Measurements from ENCODE around the gene TNFAIP8L3.

TNFAIP8L3 gene

DNA sequence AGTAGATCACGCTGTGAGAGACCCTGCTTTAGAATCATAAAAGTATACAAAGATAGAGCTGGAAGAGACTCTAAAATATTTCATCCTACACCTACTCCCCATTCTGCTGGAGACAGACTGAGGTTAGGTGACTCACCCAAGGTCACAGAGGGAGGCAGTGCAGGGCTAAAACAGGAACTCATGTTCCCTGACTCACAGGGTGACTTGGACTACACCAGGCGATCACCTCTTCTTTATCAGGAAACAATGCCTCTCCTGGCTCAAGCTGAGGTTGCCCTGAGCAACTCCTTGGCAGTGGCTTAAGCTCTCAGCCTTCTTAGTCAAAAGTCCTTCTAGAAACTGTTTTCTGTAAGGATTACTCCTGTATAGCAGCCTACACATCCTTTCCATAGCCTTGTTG is 26.4 kb upstream of the TNFAIP8L3 start:
- Histone ChIP-seq H2AFZ (ENCODE audit: low read depth) (no peak overlapping the region), H3K27ac (no peak overlapping the region), H3K36me3 (ENCODE audit: insufficient read depth) (no peaks in the 10 kb centered on the region), H3K79me2 (ENCODE audit: insufficient read depth, low read depth) (no peaks in the 10 kb centered on the region), H3K4me2 (no peak overlapping the region), H3K9ac (no peak overlapping the region), H3K4me3 (IDR thresholded peaks at IDR 0.05; ENCODE audit: insufficient read depth, low read depth, low read length) (no peak overlapping the region), H4K20me1 (ENCODE audit: insufficient read depth) (no peaks in the 10 kb centered on the region), H3K27me3 (ENCODE audit: insufficient read depth, low read depth) (no peaks in the 10 kb centered on the region), H3K4me1 (ENCODE audit: low read depth, poor library complexity, severe bottlenecking) (no peaks in the 10 kb centered on the region)
- TF ChIP-seq, protein P1, sequence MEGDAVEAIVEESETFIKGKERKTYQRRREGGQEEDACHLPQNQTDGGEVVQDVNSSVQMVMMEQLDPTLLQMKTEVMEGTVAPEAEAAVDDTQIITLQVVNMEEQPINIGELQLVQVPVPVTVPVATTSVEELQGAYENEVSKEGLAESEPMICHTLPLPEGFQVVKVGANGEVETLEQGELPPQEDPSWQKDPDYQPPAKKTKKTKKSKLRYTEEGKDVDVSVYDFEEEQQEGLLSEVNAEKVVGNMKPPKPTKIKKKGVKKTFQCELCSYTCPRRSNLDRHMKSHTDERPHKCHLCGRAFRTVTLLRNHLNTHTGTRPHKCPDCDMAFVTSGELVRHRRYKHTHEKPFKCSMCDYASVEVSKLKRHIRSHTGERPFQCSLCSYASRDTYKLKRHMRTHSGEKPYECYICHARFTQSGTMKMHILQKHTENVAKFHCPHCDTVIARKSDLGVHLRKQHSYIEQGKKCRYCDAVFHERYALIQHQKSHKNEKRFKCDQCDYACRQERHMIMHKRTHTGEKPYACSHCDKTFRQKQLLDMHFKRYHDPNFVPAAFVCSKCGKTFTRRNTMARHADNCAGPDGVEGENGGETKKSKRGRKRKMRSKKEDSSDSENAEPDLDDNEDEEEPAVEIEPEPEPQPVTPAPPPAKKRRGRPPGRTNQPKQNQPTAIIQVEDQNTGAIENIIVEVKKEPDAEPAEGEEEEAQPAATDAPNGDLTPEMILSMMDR (conservative IDR thresholded peaks at IDR 0.05; ENCODE audit: low read depth, low read length) = no peak

DNA sequence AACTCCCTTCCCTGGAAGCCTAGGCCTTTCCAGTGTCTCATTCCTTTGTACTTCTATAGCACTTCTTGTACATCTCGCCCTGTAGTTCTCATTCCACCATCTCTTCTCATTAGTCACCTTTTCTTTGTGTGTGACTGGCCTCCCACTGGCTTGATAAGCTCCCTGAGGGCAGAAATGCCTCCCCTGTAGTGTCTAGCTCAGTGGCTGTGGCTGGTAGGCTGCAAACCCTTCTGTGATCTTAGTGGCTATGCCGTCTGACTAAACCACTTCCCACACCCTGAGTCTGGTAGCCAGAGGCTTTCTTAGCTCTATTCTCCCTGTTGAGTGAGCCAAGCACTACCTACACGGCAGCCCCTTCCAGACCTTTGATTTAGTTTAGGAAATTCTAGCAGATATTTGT is 24.4 kb upstream of the TNFAIP8L3 start:
- no peaks in the 10 kb centered on the region for H4K20me1 ChIP-seq (ENCODE audit: insufficient read depth)
- no peak overlapping the region for H3K9ac ChIP-seq
- H2AFZ ChIP-seq (ENCODE audit: low read depth) = no peak overlapping the region
- H3K27me3 ChIP-seq (ENCODE audit: insufficient read depth, low read depth) = no peaks in the 10 kb centered on the region
- H3K4me1 ChIP-seq (ENCODE audit: low read depth, poor library complexity, severe bottlenecking) = no peaks in the 10 kb centered on the region
- no peaks in the 10 kb centered on the region for H3K36me3 ChIP-seq (ENCODE audit: insufficient read depth)
- TF ChIP-seq, protein P1 (conservative IDR thresholded peaks at IDR 0.05; ENCODE audit: low read depth, low read length) = no peak
- H3K4me3 ChIP-seq (IDR thresholded peaks at IDR 0.05; ENCODE audit: insufficient read depth, low read depth, low read length) = no peak overlapping the region
- H3K4me2 ChIP-seq = no peak overlapping the region
- H3K27ac ChIP-seq = no peak overlapping the region
- H3K79me2 ChIP-seq (ENCODE audit: insufficient read depth, low read depth) = no peaks in the 10 kb centered on the region

DNA sequence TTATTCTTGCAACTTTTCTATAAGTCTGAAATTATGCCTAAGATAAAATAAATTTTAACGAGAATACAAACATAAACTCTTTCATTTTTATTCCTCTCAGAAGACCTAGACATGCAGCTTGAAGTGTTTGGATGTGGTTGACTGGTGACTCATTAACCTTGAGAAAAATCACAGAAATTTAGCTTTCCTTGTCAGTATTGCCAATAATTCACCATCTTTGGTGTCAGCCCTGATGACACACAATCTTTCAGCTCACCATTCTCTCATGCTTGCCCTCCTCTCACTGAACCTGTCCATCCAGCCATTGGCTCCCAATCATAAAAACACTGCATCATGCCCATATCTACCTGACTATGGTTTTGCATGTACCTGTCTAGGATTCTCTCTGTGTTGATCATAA is 22.6 kb upstream of the TNFAIP8L3 start:
- no peak overlapping the region for H3K27ac ChIP-seq
- H3K4me2 ChIP-seq = no peak overlapping the region
- no peak overlapping the region for H3K9ac ChIP-seq
- no peaks in the 10 kb centered on the region for H3K4me1 ChIP-seq (ENCODE audit: low read depth, poor library complexity, severe bottlenecking)
- no peak overlapping the region for H3K4me3 ChIP-seq (IDR thresholded peaks at IDR 0.05; ENCODE audit: insufficient read depth, low read depth, low read length)
- no peak overlapping the region for H2AFZ ChIP-seq (ENCODE audit: low read depth)
- TF ChIP-seq, protein P1 (conservative IDR thresholded peaks at IDR 0.05; ENCODE audit: low read depth, low read length) = no peak
- H4K20me1 ChIP-seq (ENCODE audit: insufficient read depth) = no peaks in the 10 kb centered on the region
- no peaks in the 10 kb centered on the region for H3K36me3 ChIP-seq (ENCODE audit: insufficient read depth)
- no peaks in the 10 kb centered on the region for H3K27me3 ChIP-seq (ENCODE audit: insufficient read depth, low read depth)
- H3K79me2 ChIP-seq (ENCODE audit: insufficient read depth, low read depth) = no peaks in the 10 kb centered on the region

DNA sequence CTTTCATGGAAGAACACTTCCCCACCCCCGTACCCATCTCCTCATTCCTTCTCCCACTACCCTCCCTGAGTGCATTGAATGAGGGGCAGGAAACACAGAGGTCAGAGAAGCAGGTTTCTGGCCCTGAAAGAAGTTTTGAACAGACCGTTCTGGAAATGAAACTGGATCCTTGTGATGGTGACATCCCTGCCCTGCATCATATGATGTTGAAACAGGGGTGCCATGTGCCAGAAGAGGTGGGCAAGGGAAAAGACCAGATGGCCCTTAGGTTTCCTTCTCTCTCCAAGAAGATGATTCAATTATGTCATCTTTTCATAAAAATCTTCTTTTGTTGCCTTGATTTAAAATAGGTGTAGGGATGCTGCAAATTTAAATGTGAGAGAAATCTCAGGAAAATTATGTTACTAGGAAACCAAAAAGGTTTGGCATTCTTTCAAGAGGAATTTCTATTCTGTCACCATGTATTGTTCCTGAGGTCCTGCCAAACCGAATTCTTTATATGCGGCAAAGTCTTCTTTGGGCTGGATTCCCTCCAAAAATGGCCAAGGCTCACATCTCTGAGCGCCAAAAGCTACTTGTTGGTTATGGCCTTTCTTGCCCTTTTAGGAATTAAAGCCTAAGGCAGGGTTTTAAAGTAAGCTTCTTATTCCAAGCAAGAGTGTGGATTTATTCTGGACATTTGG is 19.9 kb upstream of the TNFAIP8L3 start:
- H3K36me3 ChIP-seq (ENCODE audit: insufficient read depth) = no peaks in the 10 kb centered on the region
- no peaks in the 10 kb centered on the region for H4K20me1 ChIP-seq (ENCODE audit: insufficient read depth)
- H3K4me1 ChIP-seq (ENCODE audit: low read depth, poor library complexity, severe bottlenecking) = no peaks in the 10 kb centered on the region
- H3K27ac ChIP-seq = no peak overlapping the region
- no peak overlapping the region for H3K4me3 ChIP-seq (IDR thresholded peaks at IDR 0.05; ENCODE audit: insufficient read depth, low read depth, low read length)
- no peak overlapping the region for H2AFZ ChIP-seq (ENCODE audit: low read depth)
- TF ChIP-seq, protein P1 (conservative IDR thresholded peaks at IDR 0.05; ENCODE audit: low read depth, low read length) = no peak
- H3K4me2 ChIP-seq = no peak overlapping the region
- H3K9ac ChIP-seq = no peak overlapping the region
- H3K79me2 ChIP-seq (ENCODE audit: insufficient read depth, low read depth) = no peaks in the 10 kb centered on the region
- no peaks in the 10 kb centered on the region for H3K27me3 ChIP-seq (ENCODE audit: insufficient read depth, low read depth)

All from KMS-11 (cell line).